HCT116 (cell line): ENCODE data around the gene TAS1R1. TPM values are rescaled to one million over a fixed set of nuclear protein-coding genes. Genes with fewer than 3 reads are reported as not detected.
A peak's percentile ranks its signal among the peaks of the same experiment; 100 is the strongest.

Experiments
- ATAC-seq: fragments of 200-7000 bp; cut with Tn5 transposase; 2 replicates; pipeline ENCODE4 v1.9.1; 2020; ENCODE audit warnings: mild to moderate bottlenecking, moderate library complexity
- BruUV-seq: library from RNA; stranded (reverse); fragments of 400-500 nt; replicated peaks from 2 replicates; lab custom pipeline; 2021; lab: Mats Ljungman, UMichigan
- CTCF ChIA-PET: fragments of 300-600 bp; sonication (Branson Sonifier 250); formaldehyde crosslinking; loops from one replicate; lab custom pipeline; 2021; ENCODE audit warnings: antibody characterized with exemption; lab: Charles Lee
- POLR2A ChIA-PET: fragments of 300-600, 350-600 bp; sonication (Branson Sonifier 250); formaldehyde crosslinking; loops from one replicate; lab custom pipeline; 2021; ENCODE audit warnings: antibody characterized with exemption; lab: Charles Lee
- RAD21 ChIA-PET, 2 experiments: fragments of 300-600 bp; sonication (Branson Sonifier 250); formaldehyde crosslinking; loops; one replicate each; lab custom pipeline; 2023; ENCODE audit warnings: low total read pairs in 2 of 2; ENCODE audit not compliant: uncharacterized antibody in 2 of 2, unreplicated experiment in 2 of 2, low non-redundant PET in 1 of 2; lab: Charles Lee
- DNase-seq: peaks from one replicate; pipeline ENCODE4 v3.0.0-alpha.2; 2010; ENCODE audit warnings: low read depth, low spot score
- H2AFZ ChIP-seq: fragments of 200-600 bp; shearing (Covaris generic), sonication (generic); 2 replicates; pipeline ENCODE4 v1.6.1; 2017; ENCODE audit warnings: low read depth, mixed run types, mixed read lengths, antibody characterized with exemption, low read length; ENCODE audit not compliant: poor library complexity, severe bottlenecking
- H3K27ac ChIP-seq: 2 replicates; pipeline ENCODE4 v1.5.1; 2012; ENCODE audit warnings: low read depth, low read length
- H3K27me3 ChIP-seq: fragments of 200-600 bp; sonication (generic); 2 replicates; pipeline ENCODE4 v1.6.1; 2016; ENCODE audit warnings: mixed run types, low read length, mixed read lengths; ENCODE audit not compliant: insufficient read depth
- H3K36me3 ChIP-seq, 2 experiments: fragments of 200-500 bp in 1 of 2; fragments of 200-600 bp in 1 of 2; sonication (Bioruptor generic) in 1 of 2; sonication (generic) in 1 of 2; 2 replicates each; pipeline versions ENCODE4 v1.5.1 to v1.6.1; 2014 to 2016; ENCODE audit warnings: low read length in 2 of 2, inconsistent platforms in 1 of 2, mixed read lengths in 1 of 2, mixed run types in 1 of 2; ENCODE audit not compliant: insufficient read depth in 2 of 2, control insufficient read depth in 1 of 2
- H3K4me1 ChIP-seq, 2 experiments: fragments of 200-600 bp in 1 of 2; sonication (generic) in 1 of 2; 2 replicates each; pipeline versions ENCODE4 v1.5.1 to v1.6.1; 2012 to 2017; ENCODE audit warnings: low read length in 2 of 2, inconsistent platforms in 1 of 2, mild to moderate bottlenecking in 1 of 2, mixed read lengths in 1 of 2, mixed run types in 1 of 2, moderate library complexity in 1 of 2; ENCODE audit not compliant: insufficient read depth in 2 of 2, control insufficient read depth in 1 of 2
- H3K4me2 ChIP-seq: fragments of 200-600 bp; sonication (generic); 2 replicates; pipeline ENCODE4 v1.6.1; 2017; ENCODE audit warnings: mixed run types, low read length, mixed read lengths
- H3K4me3 ChIP-seq, 2 experiments: fragments of 200-600 bp in 1 of 2; sonication (generic) in 1 of 2; replicated peaks in 1 of 2; 2 replicates each; pipeline ENCODE4 v1.5.1; 2011 to 2016; ENCODE audit warnings: low read length in 2 of 2, control low read depth in 1 of 2, low read depth in 1 of 2, mild to moderate bottlenecking in 1 of 2, mixed read lengths in 1 of 2, mixed run types in 1 of 2
- H3K79me2 ChIP-seq: fragments of 200-600 bp; sonication (generic); 2 replicates; pipeline ENCODE4 v1.6.1; 2017; ENCODE audit warnings: mild to moderate bottlenecking, mixed run types, low read length, moderate library complexity, mixed read lengths; ENCODE audit not compliant: insufficient read depth
- H3K9ac ChIP-seq: fragments of 200-600 bp; sonication (generic); 2 replicates; pipeline ENCODE4 v1.6.1; 2016; ENCODE audit warnings: low read length, mixed read lengths
- H3K9me2 ChIP-seq: fragments of 200-600 bp; sonication (generic), shearing (Covaris generic); 2 replicates; pipeline ENCODE4 v1.6.1; 2017; ENCODE audit warnings: mixed run types, mild to moderate bottlenecking, moderate library complexity; ENCODE audit not compliant: insufficient read depth
- H3K9me3 ChIP-seq, 2 experiments: fragments of 200-500 bp in 1 of 2; fragments of 200-600 bp in 1 of 2; sonication (Bioruptor generic) in 1 of 2; sonication (generic) in 1 of 2; 2 replicates each; pipeline ENCODE4 v1.6.1; 2014 to 2017; ENCODE audit warnings: low read length in 2 of 2, mixed read lengths in 2 of 2, inconsistent platforms in 1 of 2, low read depth in 1 of 2, mild to moderate bottlenecking in 1 of 2, mixed run types in 1 of 2, moderate library complexity in 1 of 2; ENCODE audit not compliant: control insufficient read depth in 1 of 2, insufficient read depth in 1 of 2
- H4K20me1 ChIP-seq: fragments of 200-600 bp; sonication (generic), shearing (Covaris generic); 2 replicates; pipeline ENCODE4 v1.6.1; 2017; ENCODE audit warnings: mixed run types, mild to moderate bottlenecking, moderate library complexity; ENCODE audit not compliant: insufficient read depth
- CBX3 ChIP-seq: IDR thresholded peaks from 2 replicates; pipeline ENCODE4 v1.6.1; 2012; ENCODE audit warnings: low read depth
- CEBPB ChIP-seq: IDR thresholded peaks from 2 replicates; pipeline ENCODE4 v1.6.1; 2012; ENCODE audit warnings: low read depth
- CTCF ChIP-seq, 3 experiments: fragments of 200-600 bp in 1 of 3; sonication (generic) in 1 of 3; IDR thresholded peaks in 2 of 3; conservative IDR thresholded peaks in 1 of 3; 2 replicates each; pipeline ENCODE4 v1.5.1; 2012 to 2017; ENCODE audit warnings: low read depth in 2 of 3, low read length in 2 of 3, antibody characterized with exemption in 1 of 3, borderline replicate concordance in 1 of 3, control low read depth in 1 of 3, mild to moderate bottlenecking in 1 of 3, mixed read lengths in 1 of 3, mixed run types in 1 of 3, moderate library complexity in 1 of 3; ENCODE audit not compliant: insufficient read depth in 1 of 3
- EGR1 ChIP-seq: IDR thresholded peaks from 2 replicates; pipeline ENCODE4 v1.6.1; 2012; ENCODE audit warnings: low read depth
- EZH2phosphoT487 ChIP-seq: fragments of 200-600 bp; IDR thresholded peaks from 2 replicates; pipeline ENCODE4 v1.6.1; 2018; ENCODE audit warnings: antibody characterized with exemption, borderline replicate concordance
- FOSL1 ChIP-seq: IDR thresholded peaks from 2 replicates; pipeline ENCODE4 v1.6.1; 2012; ENCODE audit warnings: low read depth
- SIN3A ChIP-seq: IDR thresholded peaks from 2 replicates; pipeline ENCODE4 v1.6.1; 2012; ENCODE audit warnings: low read depth
- SP1 ChIP-seq: IDR thresholded peaks from 2 replicates; pipeline ENCODE4 v1.6.1; 2012; ENCODE audit warnings: low read depth
- SRF ChIP-seq: IDR thresholded peaks from 2 replicates; pipeline ENCODE4 v1.6.1; 2012; ENCODE audit warnings: low read depth
- YY1 ChIP-seq: IDR thresholded peaks from 2 replicates; pipeline ENCODE4 v1.6.1; 2011; ENCODE audit warnings: low read length, low read depth, moderate library complexity, mild to moderate bottlenecking; ENCODE audit not compliant: insufficient replicate concordance; ENCODE audit errors: extremely low read depth
- ZFX ChIP-seq: fragments of 450-650 bp; IDR thresholded peaks from 2 replicates; pipeline ENCODE4 v1.6.1; 2017
- ZNF274 ChIP-seq: fragments of 200-500 bp; sonication (Bioruptor generic); IDR thresholded peaks from 2 replicates; pipeline ENCODE4 v1.6.1; 2014; ENCODE audit warnings: mild to moderate bottlenecking, low read depth, low read length, inconsistent platforms
- intact Hi-C: fragments of 100-400 bp; cut with micrococcal nuclease; formaldehyde crosslinking; loops from 2 replicates; pipeline ENCODE4 v1.10.0; 2022
- total RNA-seq: library from RNA; stranded (reverse); gene quantifications from one replicate; pipeline ENCODE4 v1.2.1, GENCODE V29; 2021; ENCODE audit not compliant: unreplicated experiment
- TF ChIP-seq, protein P1 (sequence below): IDR thresholded peaks from 2 replicates; pipeline ENCODE4 v1.6.1; 2012
- TF ChIP-seq, protein P2 (sequence below): IDR thresholded peaks from 2 replicates; pipeline ENCODE4 v1.6.1; 2011; ENCODE audit warnings: mild to moderate bottlenecking, low read length, moderate library complexity; ENCODE audit not compliant: insufficient replicate concordance; ENCODE audit errors: extremely low read depth

TAS1R1 gene
- total RNA-seq, 1 experiment from 2014 or later: not detected

DNA sequence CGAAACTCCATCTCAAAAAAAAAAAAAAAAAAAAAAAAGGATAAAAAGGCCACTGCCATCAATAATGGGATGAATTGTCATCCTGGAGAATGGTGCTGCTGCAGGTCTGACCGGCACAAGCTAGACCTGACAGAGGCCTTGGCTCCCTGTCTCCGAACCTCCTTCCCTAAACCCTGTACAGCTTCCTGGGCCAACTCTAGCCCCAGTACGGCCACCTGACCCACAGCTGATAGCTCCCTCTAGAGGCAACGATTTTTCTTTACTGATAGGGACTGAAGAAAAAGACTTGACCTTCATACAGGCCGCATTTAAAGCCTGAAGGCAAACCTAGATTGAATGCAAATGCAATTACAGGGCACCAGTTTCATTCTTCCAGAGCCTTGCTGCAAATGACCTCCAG is 31.5 kb upstream of the TAS1R1 start (continued):
- no peak for TF ChIP-seq EZH2phosphoT487
- TF ChIP-seq EGR1: no peak
- TF ChIP-seq ZFX: 0 out of 2 replicates have a peak, but pooled peaks have one; percentile 12

DNA sequence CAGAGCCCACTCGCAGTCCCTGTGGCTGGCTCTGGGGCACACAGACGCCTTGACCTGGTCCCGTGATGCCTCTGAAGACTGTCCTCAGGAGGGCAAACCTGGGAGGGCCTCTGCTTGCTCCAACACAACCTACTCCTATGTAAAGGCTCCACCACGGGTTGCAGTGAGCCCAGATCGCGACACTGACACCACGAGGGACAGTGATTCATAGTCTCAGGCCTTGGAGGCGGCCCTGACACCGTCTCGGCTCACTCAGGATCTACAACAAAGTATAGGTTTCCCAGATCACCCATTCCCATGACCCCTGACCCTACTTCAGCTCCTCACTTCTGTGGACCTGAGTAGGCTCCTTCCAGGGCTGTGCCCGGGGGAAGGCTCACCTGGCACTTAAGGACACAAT is 28.8 kb upstream of the TAS1R1 start:
- CTCF ChIA-PET: no interaction called here
- no peak overlapping the region for H2AFZ ChIP-seq
- peaks cover 0 to 4% of the 10 kb centered on the region in 2 experiments; a peak in 1 of 4 replicates for H3K4me1 ChIP-seq
- TF ChIP-seq, protein P1, sequence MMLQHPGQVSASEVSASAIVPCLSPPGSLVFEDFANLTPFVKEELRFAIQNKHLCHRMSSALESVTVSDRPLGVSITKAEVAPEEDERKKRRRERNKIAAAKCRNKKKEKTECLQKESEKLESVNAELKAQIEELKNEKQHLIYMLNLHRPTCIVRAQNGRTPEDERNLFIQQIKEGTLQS: no peak
- TF ChIP-seq EGR1 (no peak), SRF (no peak), ZFX (no peak), CBX3 (no peak), YY1 (no peak), ZNF274 (no peak), FOSL1 (no peak), EZH2phosphoT487 (no peak), CEBPB (no peak), SP1 (no peak), SIN3A (no peak), CTCF (IDR thresholded peaks at IDR 0.05 in 2 of 3, conservative IDR thresholded peaks at IDR 0.05 in 1 of 3; ENCODE audit: borderline replicate concordance in 1 of 3, insufficient read depth in 1 of 3, low read depth in 2 of 3, low read length in 2 of 3) (no peak)
- TF ChIP-seq, protein P2, sequence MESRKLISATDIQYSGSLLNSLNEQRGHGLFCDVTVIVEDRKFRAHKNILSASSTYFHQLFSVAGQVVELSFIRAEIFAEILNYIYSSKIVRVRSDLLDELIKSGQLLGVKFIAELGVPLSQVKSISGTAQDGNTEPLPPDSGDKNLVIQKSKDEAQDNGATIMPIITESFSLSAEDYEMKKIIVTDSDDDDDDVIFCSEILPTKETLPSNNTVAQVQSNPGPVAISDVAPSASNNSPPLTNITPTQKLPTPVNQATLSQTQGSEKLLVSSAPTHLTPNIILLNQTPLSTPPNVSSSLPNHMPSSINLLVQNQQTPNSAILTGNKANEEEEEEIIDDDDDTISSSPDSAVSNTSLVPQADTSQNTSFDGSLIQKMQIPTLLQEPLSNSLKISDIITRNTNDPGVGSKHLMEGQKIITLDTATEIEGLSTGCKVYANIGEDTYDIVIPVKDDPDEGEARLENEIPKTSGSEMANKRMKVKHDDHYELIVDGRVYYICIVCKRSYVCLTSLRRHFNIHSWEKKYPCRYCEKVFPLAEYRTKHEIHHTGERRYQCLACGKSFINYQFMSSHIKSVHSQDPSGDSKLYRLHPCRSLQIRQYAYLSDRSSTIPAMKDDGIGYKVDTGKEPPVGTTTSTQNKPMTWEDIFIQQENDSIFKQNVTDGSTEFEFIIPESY: no peak
- no peaks in the 10 kb centered on the region for H3K9me3 ChIP-seq
- intact Hi-C loops: no loop called here
- no peaks in the 10 kb centered on the region for H3K27me3 ChIP-seq
- H3K4me3 ChIP-seq: no peak overlapping the region
- POLR2A ChIA-PET: no interaction called here
- no peak overlapping the region for H3K9ac ChIP-seq
- no peak overlapping the region for H3K4me2 ChIP-seq
- no peak for DNase-seq
- H3K9me2 ChIP-seq: no peaks in the 10 kb centered on the region
- ATAC-seq: no peak
- RAD21 ChIA-PET: no interaction called here
- BruUV-seq: no TSS peak
- peaks cover 24 to 32% of the 10 kb centered on the region in 2 experiments for H3K36me3 ChIP-seq
- no peak overlapping the region for H3K27ac ChIP-seq
- H3K79me2 ChIP-seq: no peaks in the 10 kb centered on the region; the same call in 1 of the 2 replicates
- no peaks in the 10 kb centered on the region for H4K20me1 ChIP-seq
